Stomach (tissue), 4 donors: ENCODE data around the gene FOXL2.

Experiments
- EP300 ChIP-seq: sonication (generic); formaldehyde crosslinking; IDR thresholded peaks from one replicate; pipeline ENCODE4 v1.6.1; 2017; ENCODE audit warnings: antibody characterized with exemption
- TF ChIP-seq, protein P1 (sequence below), 7 experiments: fragments of 450-650 bp in 4 of 7; fragments of 200-600 bp in 3 of 7; sonication (generic) in 3 of 7; IDR thresholded peaks; one replicate each; pipeline ENCODE4 v1.5.1; 2016 to 2019; ENCODE audit warnings: antibody characterized with exemption in 7 of 7, control low read depth in 2 of 7, mild to moderate bottlenecking in 1 of 7

DNA sequence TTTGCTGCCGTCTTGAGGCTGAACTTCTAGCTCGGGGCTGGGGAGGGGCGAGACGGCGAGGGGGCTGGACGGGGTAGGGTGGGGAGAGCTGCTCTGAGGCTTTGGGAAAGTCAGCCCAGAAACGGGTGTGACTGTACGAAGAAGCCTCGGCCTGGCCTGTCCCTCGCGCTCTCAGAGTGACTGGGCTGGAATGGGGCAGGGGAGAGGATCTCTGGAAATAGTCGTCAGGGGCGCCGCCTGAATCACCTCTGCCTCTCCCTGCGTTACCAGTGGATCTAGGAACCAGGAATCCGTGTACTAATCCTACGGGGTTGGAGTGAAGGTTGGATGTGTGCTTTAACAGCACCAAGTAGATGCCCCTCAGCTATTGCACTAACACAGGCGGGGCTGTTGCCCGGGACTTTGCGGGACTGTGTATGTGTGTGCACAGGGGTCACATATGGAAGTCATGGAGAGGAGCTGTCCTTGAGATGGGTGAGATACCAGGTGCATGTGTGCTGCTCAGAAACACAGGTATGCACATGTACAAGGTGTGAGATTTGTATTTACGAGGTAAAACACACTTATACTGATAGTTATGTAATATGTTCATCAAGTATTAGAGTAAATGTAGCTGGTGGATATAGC, 671 bp upstream of the FOXL2 start:
- TF ChIP-seq, protein P1, sequence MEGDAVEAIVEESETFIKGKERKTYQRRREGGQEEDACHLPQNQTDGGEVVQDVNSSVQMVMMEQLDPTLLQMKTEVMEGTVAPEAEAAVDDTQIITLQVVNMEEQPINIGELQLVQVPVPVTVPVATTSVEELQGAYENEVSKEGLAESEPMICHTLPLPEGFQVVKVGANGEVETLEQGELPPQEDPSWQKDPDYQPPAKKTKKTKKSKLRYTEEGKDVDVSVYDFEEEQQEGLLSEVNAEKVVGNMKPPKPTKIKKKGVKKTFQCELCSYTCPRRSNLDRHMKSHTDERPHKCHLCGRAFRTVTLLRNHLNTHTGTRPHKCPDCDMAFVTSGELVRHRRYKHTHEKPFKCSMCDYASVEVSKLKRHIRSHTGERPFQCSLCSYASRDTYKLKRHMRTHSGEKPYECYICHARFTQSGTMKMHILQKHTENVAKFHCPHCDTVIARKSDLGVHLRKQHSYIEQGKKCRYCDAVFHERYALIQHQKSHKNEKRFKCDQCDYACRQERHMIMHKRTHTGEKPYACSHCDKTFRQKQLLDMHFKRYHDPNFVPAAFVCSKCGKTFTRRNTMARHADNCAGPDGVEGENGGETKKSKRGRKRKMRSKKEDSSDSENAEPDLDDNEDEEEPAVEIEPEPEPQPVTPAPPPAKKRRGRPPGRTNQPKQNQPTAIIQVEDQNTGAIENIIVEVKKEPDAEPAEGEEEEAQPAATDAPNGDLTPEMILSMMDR (IDR thresholded peaks at IDR 0.05), result no peak
- no peak for TF ChIP-seq EP300
